RWPE2 (cell line): ENCODE measurements around the gene LUC7L2.
A peak's percentile ranks its signal among the peaks of the same experiment; 100 is the strongest.

ENCODE experiments used
- ATAC-seq: fragments of 200-7000 bp; cut with Tn5 transposase; 3 replicates; pipeline ENCODE4 v1.9.1; 2021; ENCODE audit warnings: low read depth
- DNase-seq: peaks from one replicate; pipeline ENCODE4 v3.0.0-alpha.2; 2020; ENCODE audit warnings: low spot score
- H3K27ac ChIP-seq: fragments of 450-650 bp; 2 replicates; pipeline ENCODE4 v1.5.1; 2017; ENCODE audit warnings: mild to moderate bottlenecking; ENCODE audit not compliant: poor library complexity, severe bottlenecking
- H3K27me3 ChIP-seq: fragments of 250-450 bp; sonication (Bioruptor Pico); 2 replicates; pipeline ENCODE4 v1.5.1; 2021; ENCODE audit warnings: mild to moderate bottlenecking, moderate library complexity; ENCODE audit not compliant: insufficient read depth, poor library complexity, severe bottlenecking
- H3K36me3 ChIP-seq: fragments of 250-450 bp; sonication (Bioruptor Pico); 2 replicates; pipeline ENCODE4 v1.5.1; 2020; ENCODE audit warnings: low read depth, mild to moderate bottlenecking, moderate library complexity
- H3K4me1 ChIP-seq: fragments of 250-450 bp; sonication (Bioruptor Pico); 2 replicates; pipeline ENCODE4 v1.5.1; 2021; ENCODE audit warnings: mild to moderate bottlenecking, moderate library complexity; ENCODE audit not compliant: insufficient read depth, poor library complexity, severe bottlenecking
- H3K4me3 ChIP-seq: fragments of 250-450 bp; sonication (Bioruptor Pico); 2 replicates; pipeline ENCODE4 v1.5.1; 2021; ENCODE audit warnings: mild to moderate bottlenecking, moderate library complexity; ENCODE audit not compliant: severe bottlenecking
- H3K9me3 ChIP-seq: fragments of 250-450 bp; sonication (Bioruptor Pico); 2 replicates; pipeline ENCODE4 v1.5.1; 2021; ENCODE audit warnings: mild to moderate bottlenecking, moderate library complexity; ENCODE audit not compliant: severe bottlenecking
- TF ChIP-seq, protein P1 (sequence below): fragments of 450-650 bp; IDR thresholded peaks from one replicate; pipeline ENCODE4 v1.5.1; 2017; ENCODE audit warnings: mild to moderate bottlenecking, moderate library complexity; ENCODE audit not compliant: poor library complexity, severe bottlenecking

Gene LUC7L2

GRCh38 chr7:139370301-139370942 is 10.7 kb downstream of the LUC7L2 start:
- H3K27ac ChIP-seq: no peak overlapping the region
- 0 out of 3 replicates have a peak, but pooled peaks have one; percentile 29 for ATAC-seq
- DNase-seq: no peak
- H3K4me1 ChIP-seq: peaks cover 25% of the 10 kb centered on the region
- TF ChIP-seq, protein P1, sequence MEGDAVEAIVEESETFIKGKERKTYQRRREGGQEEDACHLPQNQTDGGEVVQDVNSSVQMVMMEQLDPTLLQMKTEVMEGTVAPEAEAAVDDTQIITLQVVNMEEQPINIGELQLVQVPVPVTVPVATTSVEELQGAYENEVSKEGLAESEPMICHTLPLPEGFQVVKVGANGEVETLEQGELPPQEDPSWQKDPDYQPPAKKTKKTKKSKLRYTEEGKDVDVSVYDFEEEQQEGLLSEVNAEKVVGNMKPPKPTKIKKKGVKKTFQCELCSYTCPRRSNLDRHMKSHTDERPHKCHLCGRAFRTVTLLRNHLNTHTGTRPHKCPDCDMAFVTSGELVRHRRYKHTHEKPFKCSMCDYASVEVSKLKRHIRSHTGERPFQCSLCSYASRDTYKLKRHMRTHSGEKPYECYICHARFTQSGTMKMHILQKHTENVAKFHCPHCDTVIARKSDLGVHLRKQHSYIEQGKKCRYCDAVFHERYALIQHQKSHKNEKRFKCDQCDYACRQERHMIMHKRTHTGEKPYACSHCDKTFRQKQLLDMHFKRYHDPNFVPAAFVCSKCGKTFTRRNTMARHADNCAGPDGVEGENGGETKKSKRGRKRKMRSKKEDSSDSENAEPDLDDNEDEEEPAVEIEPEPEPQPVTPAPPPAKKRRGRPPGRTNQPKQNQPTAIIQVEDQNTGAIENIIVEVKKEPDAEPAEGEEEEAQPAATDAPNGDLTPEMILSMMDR: no peak
- H3K27me3 ChIP-seq: no peaks in the 10 kb centered on the region
- H3K36me3 ChIP-seq: peaks cover 58% of the 10 kb centered on the region
- H3K9me3 ChIP-seq: no peaks in the 10 kb centered on the region
- H3K4me3 ChIP-seq: no peak overlapping the region

GRCh38 chr7:139370943-139371313 is 11.2 kb downstream of the LUC7L2 start:
- TF ChIP-seq, protein P1: no peak
- peaks cover 20% of the 10 kb centered on the region for H3K4me1 ChIP-seq
- H3K27me3 ChIP-seq: no peaks in the 10 kb centered on the region
- H3K4me3 ChIP-seq: no peak overlapping the region
- DNase-seq: no peak
- H3K27ac ChIP-seq: no peak overlapping the region
- no peaks in the 10 kb centered on the region for H3K9me3 ChIP-seq
- H3K36me3 ChIP-seq: peaks cover 58% of the 10 kb centered on the region
- ATAC-seq: no peak

- TF ChIP-seq, protein P1: no peak
- H3K27me3 ChIP-seq: no peaks in the 10 kb centered on the region
- no peak overlapping the region for H3K4me3 ChIP-seq
- peaks cover 64% of the 10 kb centered on the region for H3K36me3 ChIP-seq
- H3K9me3 ChIP-seq: no peaks in the 10 kb centered on the region
- H3K4me1 ChIP-seq: peaks cover 4% of the 10 kb centered on the region
- ATAC-seq: no peak
- no peak overlapping the region for H3K27ac ChIP-seq
- no peak for DNase-seq
These were observed 14.6 kb downstream of the LUC7L2 start for GRCh38 chr7:139374246-139374645.

DNA sequence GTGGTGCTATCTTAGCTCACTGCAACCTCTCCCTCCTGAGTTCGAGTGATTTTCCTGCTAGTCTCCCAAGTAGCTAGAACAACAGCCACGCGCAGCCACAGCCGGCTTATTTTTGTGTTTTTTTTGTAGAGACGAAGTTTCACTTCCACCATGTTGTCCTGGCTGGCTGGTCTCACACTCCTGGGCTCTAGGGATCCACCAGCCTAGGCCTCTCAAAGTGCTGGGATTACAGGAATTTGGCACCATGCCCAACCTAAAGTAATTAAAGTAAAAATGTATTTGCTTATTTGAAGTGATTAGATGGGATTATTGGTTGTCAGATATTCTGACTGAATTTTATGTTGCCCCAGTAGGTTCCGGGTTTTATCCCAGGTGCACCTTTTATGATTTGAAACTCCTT is 22.7 kb downstream of the LUC7L2 start:
- ATAC-seq (no peak), DNase-seq (no peak)
- H3K27me3 ChIP-seq: no peaks in the 10 kb centered on the region
- H3K4me1 ChIP-seq: no peaks in the 10 kb centered on the region
- no peak overlapping the region for H3K27ac ChIP-seq
- H3K9me3 ChIP-seq: no peaks in the 10 kb centered on the region
- peaks cover 87% of the 10 kb centered on the region for H3K36me3 ChIP-seq
- no peak overlapping the region for H3K4me3 ChIP-seq
- TF ChIP-seq, protein P1: no peak

GRCh38 chr7:139384611-139385010 is 24.9 kb downstream of the LUC7L2 start:
- no peaks in the 10 kb centered on the region for H3K9me3 ChIP-seq
- DNase-seq (no peak), ATAC-seq (no peak)
- TF ChIP-seq, protein P1: no peak
- H3K4me3 ChIP-seq: no peak overlapping the region
- no peaks in the 10 kb centered on the region for H3K27me3 ChIP-seq
- no peaks in the 10 kb centered on the region for H3K4me1 ChIP-seq
- no peak overlapping the region for H3K27ac ChIP-seq
- peaks cover 86% of the 10 kb centered on the region for H3K36me3 ChIP-seq
